GM12873 (cell line): ENCODE results near the gene NPBWR2.
A peak's percentile ranks its signal among the peaks of the same experiment; 100 is the strongest.

Source experiments
- TF ChIP-seq, protein P1 (sequence below): IDR thresholded peaks from 2 replicates; pipeline ENCODE4 v1.5.1; 2012; ENCODE audit warnings: low read depth, mild to moderate bottlenecking, moderate library complexity, low read length, control low read depth; ENCODE audit not compliant: insufficient read depth; ENCODE audit errors: missing control alignments

The NPBWR2 gene

DNA sequence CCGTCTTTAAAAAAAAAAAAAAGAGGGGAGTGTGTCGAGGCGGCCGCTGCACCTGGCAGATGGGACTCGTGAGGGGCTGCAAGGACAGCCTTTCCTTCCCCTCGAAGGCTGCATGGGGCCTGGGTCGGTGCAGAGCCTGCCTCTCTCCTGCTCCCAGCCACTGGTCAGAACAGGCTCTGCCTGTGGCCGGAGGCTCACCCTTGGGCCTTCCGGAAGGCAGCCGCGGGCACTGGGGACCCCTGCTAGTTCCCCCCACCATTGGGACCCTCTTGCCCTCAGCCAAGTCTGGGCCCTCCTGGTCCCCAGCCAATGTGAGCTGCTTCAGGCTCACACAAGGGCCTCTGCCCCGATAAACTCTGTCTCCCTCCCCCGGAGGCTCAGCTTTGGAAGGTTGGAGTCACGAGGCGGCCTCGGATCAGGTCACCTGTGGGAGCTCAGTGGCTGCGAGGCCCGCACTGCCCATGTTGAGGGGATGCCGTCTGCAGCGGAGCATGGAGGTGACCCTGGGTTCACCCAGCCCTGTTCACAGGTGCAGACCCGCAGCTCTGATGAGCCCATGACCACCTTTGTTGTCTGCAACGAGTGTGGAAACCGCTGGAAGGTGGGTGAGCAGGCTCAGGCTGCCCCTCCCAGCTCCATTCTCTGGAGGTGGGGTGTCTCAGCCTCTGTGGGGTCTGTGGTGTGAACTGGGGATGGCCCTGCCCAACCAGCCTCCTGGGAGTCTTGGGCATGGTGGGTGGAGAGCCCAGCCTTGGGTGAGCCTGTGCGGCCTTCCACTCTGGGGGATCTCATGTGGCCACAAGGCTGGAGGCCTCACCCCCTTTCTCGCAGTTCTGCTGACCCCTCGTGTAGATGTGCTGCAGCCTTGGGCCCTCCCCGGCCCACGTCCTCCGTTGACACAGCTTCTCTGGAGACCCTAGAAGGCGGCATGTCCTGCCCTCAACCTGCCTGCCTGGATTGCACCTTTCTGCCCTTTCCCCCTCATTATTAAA, 35.7 kb downstream of the NPBWR2 start:
- TF ChIP-seq, protein P1, sequence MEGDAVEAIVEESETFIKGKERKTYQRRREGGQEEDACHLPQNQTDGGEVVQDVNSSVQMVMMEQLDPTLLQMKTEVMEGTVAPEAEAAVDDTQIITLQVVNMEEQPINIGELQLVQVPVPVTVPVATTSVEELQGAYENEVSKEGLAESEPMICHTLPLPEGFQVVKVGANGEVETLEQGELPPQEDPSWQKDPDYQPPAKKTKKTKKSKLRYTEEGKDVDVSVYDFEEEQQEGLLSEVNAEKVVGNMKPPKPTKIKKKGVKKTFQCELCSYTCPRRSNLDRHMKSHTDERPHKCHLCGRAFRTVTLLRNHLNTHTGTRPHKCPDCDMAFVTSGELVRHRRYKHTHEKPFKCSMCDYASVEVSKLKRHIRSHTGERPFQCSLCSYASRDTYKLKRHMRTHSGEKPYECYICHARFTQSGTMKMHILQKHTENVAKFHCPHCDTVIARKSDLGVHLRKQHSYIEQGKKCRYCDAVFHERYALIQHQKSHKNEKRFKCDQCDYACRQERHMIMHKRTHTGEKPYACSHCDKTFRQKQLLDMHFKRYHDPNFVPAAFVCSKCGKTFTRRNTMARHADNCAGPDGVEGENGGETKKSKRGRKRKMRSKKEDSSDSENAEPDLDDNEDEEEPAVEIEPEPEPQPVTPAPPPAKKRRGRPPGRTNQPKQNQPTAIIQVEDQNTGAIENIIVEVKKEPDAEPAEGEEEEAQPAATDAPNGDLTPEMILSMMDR: no peak

DNA sequence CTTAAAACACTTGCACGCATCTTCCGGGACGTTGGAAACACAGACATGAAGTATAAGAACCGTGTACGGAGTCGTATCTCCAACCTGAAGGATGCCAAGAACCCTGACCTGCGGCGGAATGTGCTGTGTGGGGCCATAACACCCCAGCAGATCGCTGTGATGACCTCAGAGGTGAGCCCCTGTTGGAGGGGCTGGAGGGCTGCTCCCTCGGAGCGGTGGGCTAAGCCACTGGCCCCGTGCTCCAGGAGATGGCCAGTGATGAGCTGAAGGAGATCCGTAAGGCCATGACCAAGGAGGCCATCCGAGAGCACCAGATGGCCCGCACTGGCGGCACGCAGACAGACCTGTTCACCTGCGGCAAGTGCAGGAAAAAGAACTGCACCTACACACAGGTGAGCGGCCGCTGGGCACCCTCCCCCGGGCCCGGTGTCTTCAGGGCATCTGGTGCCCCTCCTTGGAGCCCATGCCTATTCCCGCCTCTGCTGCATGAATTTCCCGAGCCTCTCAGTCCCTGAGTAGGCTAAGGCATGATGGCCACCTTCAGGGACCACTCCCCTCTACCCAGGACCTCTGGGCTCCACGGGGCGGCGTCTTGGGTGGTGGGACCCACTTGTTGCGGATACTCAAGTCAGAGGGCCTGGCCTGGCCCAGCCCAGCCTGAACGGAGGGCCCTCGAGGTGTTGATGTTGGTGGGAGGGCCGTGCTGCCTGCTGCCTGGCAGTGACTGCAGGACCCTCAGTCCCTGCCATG, 36.9 kb downstream of the NPBWR2 start:
- TF ChIP-seq, protein P1: no peak

DNA sequence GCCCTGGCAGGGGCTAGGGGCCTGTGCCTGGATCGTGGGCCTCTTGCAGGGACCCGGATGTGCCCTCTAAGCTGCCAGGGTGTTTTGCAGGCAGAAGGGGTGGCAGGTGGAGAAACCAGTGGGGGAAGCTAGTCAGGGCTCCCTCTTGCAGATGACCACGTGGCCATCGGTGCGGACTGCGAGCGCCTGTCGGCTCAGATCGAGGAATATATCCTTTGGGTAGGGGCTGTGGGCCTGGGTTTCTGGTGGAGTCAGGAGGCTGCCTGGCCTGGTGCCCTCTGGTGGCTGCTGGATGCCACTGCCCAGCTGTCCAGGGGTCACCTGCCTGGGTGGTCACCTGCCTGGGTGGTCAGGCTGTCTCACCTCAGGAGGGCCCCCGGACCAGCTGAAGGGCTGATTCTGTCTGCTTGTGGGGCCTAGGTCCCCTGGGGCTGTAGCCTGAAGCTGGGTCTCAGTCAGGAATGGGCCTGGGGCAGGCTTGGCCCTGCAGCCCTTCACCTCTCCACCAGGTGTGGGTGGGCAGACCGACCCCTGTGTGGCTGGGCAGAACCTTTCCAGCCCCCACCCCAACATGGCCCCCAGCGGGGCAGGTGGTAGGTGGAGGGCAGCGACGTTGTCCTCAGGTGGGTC, 37.6 kb downstream of the NPBWR2 start:
- TF ChIP-seq, protein P1: peak; percentile 86

DNA sequence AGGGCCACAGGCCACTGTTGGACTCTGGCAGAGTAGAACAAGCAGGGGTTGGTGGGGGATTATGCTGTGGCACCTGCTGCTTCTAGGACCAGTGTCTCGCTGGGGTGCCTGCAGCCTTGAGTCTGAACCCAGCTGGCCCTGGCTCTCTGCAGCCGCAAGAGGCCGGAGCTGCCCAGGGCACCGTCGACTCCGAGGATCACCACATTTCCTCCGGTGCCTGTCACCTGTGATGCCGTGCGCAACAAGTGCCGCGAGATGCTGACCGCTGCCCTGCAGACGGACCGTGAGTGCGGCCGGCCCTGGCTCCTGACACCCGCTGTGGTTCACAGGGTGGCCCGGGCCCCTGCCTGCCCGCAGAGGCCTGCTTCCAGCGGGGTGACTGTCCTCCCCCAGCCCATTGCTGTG, 38.2 kb downstream of the NPBWR2 start:
- TF ChIP-seq, protein P1: no peak

DNA sequence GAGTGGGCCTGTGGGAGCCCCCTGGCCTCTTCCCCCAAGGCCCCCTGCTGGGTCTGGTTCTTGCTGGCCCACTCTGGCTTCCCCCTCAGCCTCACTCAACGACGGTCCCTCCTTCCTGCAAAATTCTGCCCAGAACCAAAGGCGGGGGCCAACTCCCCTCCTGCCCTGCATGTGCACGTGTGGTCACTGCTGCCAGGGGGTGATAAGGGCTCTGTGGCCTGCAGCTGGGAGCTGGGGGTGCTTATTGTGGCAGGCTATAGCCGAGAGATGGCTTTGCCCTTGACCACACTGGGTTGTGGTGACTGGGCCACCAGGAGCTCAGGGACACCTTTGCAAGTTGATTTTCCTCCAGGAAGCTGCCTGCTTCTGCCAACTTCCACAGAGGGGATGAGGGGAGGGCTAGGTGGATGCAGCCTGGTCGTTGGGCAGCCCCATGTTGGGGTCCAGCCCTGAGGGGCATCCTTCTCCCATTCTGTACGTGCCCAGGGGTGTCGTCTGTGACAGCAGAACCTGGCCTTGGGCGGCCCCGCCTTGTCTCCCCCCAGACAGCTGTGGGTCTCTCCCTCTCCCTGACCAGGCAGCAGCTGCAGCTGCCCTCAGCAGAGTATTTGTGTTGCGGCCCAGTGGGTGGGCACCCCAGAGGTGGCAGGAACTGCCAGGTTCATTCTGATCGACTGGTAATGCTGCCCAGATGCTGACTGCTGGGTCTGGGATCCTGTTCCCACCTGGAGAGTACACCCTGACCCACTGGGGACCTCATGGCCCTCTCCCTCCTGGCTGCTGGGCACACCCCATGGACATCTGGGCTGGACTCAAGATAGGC, 38.8 kb downstream of the NPBWR2 start:
- TF ChIP-seq, protein P1: no peak

DNA sequence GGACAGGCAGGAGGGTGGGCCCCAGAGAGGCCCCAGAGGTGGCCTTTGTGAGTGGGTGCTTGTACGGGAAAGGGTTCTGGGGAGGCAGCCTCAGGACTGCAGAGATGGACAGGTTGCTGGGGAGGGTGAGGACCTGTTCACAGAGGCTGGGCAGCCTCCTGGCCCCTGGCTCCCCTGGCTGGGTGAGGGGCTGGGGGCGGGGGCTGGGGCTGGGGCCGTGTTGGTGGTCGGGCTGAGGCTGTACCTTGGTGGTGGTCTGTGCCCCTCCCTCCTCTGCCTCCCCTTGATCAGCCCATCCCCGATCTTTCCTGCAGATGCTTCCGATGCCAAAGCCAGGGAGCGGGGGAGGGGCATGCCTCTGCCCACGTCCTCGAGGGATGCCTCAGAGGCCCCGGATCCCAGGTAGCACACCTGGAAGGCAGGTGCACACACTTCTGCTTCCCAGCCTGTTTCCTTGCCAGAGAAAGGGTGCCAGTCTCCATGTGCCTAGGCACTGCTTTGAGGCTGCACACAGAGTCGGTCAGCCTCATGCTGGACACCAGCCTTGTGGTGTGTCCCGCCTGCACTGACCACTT, 39.5 kb downstream of the NPBWR2 start:
- TF ChIP-seq, protein P1: no peak
